Femur (tissue), 1 donor: ENCODE data around the gene SAMMSON.

Experiments used
- DNase-seq: peaks from one replicate; pipeline ENCODE4 v3.0.0-alpha.2; 2017

Gene SAMMSON

DNA sequence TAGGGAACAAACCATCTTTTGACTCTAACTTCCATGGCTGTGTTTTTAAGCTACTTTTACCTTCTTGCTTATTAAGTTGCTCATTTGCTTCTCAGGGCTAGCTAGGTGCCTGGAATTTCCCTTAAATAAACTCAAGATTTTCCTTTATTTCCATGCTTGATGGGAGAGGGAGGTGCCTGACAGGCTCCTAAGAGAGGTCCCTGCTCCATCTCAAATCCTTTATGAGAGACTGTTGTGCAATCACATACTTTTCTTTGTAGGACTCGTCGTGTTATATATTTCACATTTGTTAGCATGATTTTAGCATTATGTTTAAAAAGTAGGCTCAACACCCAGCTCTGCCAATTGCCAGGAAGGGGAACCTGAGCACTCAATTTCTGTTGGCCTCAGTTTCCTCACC is 95.7 kb downstream of the SAMMSON start:
- no peak for DNase-seq

DNA sequence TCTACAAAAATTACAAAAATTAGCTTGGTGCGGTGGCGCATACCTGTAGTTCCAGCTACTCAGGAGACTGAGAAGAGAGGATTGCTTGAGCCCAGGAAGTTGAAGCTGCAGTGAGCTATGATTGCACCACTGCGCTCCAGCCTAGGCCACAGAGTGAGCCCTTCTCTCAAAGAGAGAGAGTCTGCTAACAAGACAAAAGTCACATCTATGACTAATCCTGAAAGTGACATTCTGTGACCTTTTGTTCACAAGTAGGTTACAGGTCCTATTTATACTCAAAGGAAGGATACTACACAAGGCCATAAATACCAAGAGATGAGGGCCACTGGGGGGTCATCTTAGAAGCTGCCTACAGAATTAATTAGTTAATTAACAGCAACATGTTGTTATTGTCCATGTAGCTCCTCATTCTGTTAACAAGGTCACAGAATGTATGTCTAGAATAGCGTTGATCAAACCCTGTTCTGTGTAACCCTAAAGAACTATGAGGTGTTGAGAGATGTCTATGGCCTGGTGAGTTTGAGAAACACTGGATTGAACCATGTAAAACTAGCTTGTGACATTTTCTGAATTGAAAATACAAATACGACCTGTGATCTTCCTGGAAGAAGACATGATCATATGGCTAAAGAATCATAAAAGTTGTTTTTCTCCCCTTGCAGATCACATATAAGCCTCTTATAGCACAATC is 97.0 kb downstream of the SAMMSON start:
- no peak for DNase-seq

DNA sequence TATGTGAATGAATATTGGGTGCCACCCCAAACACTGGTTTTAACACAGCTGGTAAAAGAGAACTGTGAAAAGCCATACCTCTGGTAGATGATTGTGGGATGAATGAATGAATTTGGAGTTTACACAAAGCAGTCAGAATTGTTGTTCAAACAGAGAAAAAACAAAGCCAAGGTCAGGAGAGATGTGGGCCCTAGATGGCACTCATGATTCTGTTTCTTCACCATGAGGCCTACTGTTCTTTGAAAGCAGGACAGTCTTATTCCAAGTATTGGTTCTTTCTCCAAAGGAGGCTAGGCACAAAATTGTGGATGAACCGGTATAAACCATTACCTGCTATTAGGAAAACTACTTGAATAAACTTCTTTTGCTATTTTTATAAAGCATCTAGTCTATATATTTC is 97.6 kb downstream of the SAMMSON start:
- no peak for DNase-seq

DNA sequence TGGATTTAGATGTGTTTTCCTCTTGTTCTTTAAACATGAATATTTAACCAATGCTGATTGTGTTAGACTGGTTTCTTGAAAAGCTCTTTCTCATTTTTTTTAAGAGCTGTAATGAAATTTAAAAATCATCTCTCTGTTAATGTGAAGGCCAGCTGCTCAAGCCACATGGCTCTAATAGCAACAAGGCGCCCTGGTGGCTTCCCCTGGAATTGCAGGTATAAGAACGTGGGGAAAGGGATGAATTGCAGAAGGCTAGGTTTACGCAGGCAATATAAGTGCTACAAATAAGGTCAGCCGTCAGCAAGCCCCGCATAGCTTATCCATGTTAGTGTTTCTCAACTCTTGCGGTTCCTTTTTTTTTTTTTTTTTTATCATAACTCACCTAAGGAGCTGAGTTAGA is 108.5 kb downstream of the SAMMSON start:
- DNase-seq = no peak

DNA sequence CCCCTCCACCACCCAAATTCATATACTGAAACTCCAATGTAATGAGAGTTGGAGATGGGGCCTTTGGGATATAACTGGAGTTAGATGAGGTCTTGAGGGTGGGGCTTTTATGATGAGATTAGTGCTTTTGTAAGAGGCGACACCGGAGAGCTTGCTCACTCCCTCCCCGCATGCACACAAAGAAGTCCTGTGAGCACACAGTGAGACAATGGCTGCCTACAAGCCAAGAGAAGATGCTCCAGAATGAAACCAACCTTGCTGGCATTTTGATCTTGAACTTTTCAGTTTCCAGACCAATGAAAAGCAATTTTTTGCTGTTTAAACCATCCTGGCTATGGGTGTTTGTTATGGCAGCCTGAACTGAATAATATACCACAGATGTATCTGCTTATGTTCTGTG is 109.0 kb downstream of the SAMMSON start:
- DNase-seq = no peak

DNA sequence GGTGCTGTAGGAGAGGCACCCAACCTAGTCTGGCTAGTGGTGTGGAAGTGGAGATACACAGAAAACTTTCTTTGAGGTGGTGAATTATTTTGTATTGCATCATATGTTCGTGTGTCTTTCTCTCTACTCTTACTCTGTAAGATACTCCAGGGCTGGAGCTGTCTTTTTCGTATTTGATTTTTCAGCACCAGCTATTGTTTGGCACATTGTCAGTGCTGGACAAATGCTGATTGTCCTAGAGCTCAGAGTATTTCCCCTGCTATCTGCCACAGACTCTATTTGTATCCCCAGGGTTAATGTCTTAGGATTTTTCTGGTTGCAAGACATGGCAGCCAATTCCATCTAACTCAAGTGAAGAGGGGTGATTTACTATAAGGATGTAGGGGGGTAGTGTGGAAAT is 110.5 kb downstream of the SAMMSON start:
- DNase-seq = no peak

DNA sequence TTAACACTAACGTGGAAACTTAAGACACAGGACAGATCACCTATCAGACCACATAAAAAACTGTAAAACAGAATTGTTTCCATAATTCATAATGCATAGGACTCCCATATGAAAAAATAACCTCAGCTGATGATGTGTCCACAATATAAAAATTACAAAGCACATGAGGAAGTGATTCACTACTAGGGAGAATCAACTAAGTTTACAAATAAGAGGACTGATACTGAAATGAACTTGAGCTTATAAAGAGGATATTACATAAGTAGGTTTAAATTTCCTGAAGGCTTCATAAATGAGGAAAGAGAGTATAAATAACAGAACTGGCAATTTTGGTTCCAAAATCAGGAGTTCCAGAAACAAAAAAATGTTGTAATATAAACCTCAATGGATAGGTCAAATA is 111.9 kb downstream of the SAMMSON start:
- DNase-seq = no peak

DNA sequence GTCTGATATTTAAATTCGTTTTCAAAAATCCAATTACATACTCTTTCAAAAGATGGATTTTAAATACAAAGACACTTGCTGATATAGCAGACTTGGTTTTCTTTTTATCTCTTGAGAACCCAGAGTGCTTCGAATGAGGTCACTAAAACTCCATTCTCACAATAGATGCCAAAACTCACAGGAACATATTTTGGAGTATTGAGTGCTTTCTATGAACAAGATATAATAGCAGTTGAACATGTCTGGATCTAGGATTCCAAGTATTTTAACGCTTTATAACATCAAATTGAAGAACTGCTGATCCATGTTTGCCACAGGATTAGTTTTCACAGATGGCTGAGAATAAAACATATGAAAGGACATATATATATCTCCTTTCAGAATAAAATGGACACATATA is 113.2 kb downstream of the SAMMSON start:
- no peak for DNase-seq

DNA sequence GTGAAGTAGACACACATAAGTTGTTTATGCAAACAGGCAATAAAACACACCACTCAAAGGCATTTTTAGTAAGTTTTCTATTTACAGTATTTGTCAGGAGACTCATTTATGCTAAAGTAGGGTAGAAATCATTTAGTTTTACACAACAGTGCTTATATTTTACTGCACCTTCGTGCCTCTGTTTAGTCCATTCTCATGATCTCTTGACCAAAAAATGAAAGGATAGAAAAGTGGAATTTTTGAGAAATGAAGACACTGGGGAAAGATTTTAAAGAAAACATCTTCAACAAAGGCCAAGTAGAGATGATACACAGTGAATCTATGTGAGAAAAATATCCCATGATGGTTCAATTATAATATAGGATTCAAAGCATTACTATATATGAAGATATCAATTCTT is 114.9 kb downstream of the SAMMSON start:
- no peak for DNase-seq

DNA sequence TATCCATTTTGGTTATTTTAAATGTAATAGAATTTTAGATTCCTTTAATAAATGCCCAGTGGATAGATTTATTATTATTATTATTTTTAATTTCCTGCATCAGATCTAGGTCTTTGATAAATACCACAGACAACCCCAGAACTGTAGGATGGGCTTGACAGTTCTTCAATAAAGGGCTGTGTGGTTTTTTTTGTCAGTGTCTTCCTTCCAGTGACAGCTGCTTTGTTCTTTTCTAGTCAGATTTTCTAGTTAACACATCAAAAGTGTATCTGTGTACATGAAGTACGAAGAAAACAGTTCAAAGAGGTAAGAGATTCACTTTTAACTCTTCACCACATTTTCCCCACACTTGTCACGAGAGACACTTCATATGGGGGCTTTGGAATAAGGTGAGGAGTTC is 120.3 kb downstream of the SAMMSON start:
- DNase-seq = no peak
